ENCODE results near the gene RBFOX2.

GRCh38 chr22:35862697-35863096 lies 165.9 kb downstream of the RBFOX2 start:
- TF ChIP-seq, protein P1, sequence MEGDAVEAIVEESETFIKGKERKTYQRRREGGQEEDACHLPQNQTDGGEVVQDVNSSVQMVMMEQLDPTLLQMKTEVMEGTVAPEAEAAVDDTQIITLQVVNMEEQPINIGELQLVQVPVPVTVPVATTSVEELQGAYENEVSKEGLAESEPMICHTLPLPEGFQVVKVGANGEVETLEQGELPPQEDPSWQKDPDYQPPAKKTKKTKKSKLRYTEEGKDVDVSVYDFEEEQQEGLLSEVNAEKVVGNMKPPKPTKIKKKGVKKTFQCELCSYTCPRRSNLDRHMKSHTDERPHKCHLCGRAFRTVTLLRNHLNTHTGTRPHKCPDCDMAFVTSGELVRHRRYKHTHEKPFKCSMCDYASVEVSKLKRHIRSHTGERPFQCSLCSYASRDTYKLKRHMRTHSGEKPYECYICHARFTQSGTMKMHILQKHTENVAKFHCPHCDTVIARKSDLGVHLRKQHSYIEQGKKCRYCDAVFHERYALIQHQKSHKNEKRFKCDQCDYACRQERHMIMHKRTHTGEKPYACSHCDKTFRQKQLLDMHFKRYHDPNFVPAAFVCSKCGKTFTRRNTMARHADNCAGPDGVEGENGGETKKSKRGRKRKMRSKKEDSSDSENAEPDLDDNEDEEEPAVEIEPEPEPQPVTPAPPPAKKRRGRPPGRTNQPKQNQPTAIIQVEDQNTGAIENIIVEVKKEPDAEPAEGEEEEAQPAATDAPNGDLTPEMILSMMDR (IDR thresholded peaks at IDR 0.05; ENCODE audit: extremely low read depth in 1 of 2, insufficient read depth in 1 of 2, low read depth in 1 of 2, low read length in 2 of 2) = no peak
- TF ChIP-seq FOS (IDR thresholded peaks at IDR 0.05; ENCODE audit: borderline replicate concordance, insufficient read depth, low read length) (no peak), POLR2A (IDR thresholded peaks at IDR 0.05; ENCODE audit: low read depth, low read length) (no peak), EZH2 (IDR thresholded peaks at IDR 0.05; ENCODE audit: borderline replicate concordance, low read depth, low read length, severe bottlenecking) (no peak), MAX (IDR thresholded peaks at IDR 0.05; ENCODE audit: insufficient read depth, insufficient read length) (no peak), MYC (IDR thresholded peaks at IDR 0.05; ENCODE audit: low read depth, low read length) (no peak), JUN (IDR thresholded peaks at IDR 0.05; ENCODE audit: borderline replicate concordance, insufficient read depth, insufficient read length, low read depth) (no peak)
